Measurements from ENCODE around the gene PLXNA4. TPM values are rescaled to one million over a fixed set of nuclear protein-coding genes. Genes with fewer than 3 reads are reported as not detected.

PLXNA4 gene
- total and polyA plus RNA-seq, 8 donors, result 0.15 to 12.8 (median 1.6) TPM

DNA sequence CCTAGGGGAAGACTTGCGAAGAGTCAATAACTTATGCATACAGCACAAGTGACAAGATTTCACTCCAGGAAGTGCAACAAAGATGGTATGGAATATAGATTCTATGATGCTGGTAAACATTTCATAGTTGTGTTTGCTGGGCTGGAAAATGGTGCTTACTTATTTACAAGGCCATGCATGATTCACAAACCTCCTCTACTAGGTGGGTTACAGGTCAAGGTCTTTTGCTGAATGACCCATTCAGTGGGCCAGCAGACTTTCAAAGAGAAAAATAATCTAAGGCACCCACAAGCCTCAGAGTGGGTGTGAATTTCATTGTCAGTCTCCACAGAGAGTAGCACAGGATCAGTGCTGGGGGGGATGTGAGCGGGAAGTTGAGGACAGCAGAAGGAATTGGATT is 378.5 kb downstream of the PLXNA4 start:
- Histone ChIP-seq H3K9me3 (no peaks in the 10 kb centered on the region), H3K27me3 (no peaks in the 10 kb centered on the region), H3K27ac (no peak overlapping the region), H3K4me3 (no peak overlapping the region), H3K4me1 (no peaks in the 10 kb centered on the region), H3K36me3 (peaks cover 0 to 8% (median 0%) of the 10 kb centered on the region in 4 donors)
- DNase-seq, result no peak
- intact Hi-C loops (cut with DNase I; ENCODE audit: low total_unique reads), result no loop called here
- 94 to 100% (median 98%) methylated on average over 2 of the region's 2 CpGs for WGBS, 5 donors
- TF ChIP-seq POLR2A (IDR thresholded peaks at IDR 0.05) (no peak), POLR2AphosphoS5 (IDR thresholded peaks at IDR 0.05) (no peak), EP300 (IDR thresholded peaks at IDR 0.05) (no peak)
- TF ChIP-seq, protein P1, sequence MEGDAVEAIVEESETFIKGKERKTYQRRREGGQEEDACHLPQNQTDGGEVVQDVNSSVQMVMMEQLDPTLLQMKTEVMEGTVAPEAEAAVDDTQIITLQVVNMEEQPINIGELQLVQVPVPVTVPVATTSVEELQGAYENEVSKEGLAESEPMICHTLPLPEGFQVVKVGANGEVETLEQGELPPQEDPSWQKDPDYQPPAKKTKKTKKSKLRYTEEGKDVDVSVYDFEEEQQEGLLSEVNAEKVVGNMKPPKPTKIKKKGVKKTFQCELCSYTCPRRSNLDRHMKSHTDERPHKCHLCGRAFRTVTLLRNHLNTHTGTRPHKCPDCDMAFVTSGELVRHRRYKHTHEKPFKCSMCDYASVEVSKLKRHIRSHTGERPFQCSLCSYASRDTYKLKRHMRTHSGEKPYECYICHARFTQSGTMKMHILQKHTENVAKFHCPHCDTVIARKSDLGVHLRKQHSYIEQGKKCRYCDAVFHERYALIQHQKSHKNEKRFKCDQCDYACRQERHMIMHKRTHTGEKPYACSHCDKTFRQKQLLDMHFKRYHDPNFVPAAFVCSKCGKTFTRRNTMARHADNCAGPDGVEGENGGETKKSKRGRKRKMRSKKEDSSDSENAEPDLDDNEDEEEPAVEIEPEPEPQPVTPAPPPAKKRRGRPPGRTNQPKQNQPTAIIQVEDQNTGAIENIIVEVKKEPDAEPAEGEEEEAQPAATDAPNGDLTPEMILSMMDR (IDR thresholded peaks at IDR 0.05), result no peak

DNA sequence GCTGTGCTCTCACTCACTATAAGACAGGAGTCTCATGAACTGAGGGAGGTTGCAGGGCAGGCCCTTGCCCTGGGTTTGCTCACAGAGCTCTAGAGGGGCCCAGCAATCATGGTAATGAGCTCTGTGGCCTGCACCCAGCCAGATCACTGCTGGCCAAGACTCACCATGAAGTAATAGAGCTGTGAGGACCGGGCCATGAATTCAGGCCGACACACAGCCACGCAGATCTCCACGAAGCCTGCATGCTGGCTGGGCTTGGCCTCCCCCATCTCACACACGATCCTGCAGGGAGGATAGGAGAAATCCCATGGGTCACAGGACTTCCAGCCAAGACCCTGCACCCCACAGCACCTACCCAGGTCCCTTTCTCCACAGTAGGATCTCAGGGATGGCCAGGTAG is 382.4 kb downstream of the PLXNA4 start:
- 84 to 100% (median 89%) methylated on average over 1 to 5 of the region's 5 CpGs for WGBS, 5 donors
- DNase-seq, result no peak
- Histone ChIP-seq H3K27me3 (no peaks in the 10 kb centered on the region), H3K27ac (no peak overlapping the region), H3K9me3 (no peaks in the 10 kb centered on the region), H3K36me3 (peaks cover 0 to 4% (median 0%) of the 10 kb centered on the region in 4 donors), H3K4me1 (no peaks in the 10 kb centered on the region), H3K4me3 (no peak overlapping the region)
- intact Hi-C loops (cut with DNase I; ENCODE audit: low total_unique reads), result no loop called here
- TF ChIP-seq EP300 (IDR thresholded peaks at IDR 0.05), result no peak
- TF ChIP-seq POLR2A (IDR thresholded peaks at IDR 0.05), result no peak
- TF ChIP-seq POLR2AphosphoS5 (IDR thresholded peaks at IDR 0.05), result no peak
- TF ChIP-seq, protein P1 (IDR thresholded peaks at IDR 0.05), result no peak

DNA sequence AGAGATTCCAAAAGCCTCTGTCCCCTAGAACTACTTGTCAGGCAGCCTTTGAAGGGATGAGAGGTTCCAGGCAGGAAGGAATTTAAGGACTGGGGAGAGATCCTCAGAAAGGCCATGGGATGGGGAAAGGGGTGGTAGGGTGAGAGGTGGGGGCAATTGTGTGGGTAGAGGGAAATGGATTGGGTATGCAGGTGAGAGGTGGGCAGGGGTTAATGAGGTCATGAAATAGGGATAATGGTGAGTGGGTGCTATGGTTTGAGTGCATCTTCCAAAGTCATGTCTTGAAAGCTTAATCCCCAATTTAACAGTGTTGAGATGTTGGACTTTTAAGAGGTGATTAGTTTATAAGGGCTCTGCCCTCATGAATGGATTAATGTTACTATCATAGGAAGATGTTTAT is 383.5 kb downstream of the PLXNA4 start:
- H3K9me3 ChIP-seq, result peaks cover 3 to 8% (median 6%) of the 10 kb centered on the region in 4 donors
- intact Hi-C loops (cut with DNase I; ENCODE audit: low total_unique reads), result no loop called here
- H3K4me3 ChIP-seq, result no peak overlapping the region
- peaks cover 0 to 4% (median 0%) of the 10 kb centered on the region in 4 donors for H3K36me3 ChIP-seq
- TF ChIP-seq POLR2A (IDR thresholded peaks at IDR 0.05), result no peak
- no peak for TF ChIP-seq POLR2AphosphoS5 (IDR thresholded peaks at IDR 0.05)
- TF ChIP-seq, protein P1 (IDR thresholded peaks at IDR 0.05), result no peak
- TF ChIP-seq EP300 (IDR thresholded peaks at IDR 0.05), result no peak
- no peaks in the 10 kb centered on the region for H3K27me3 ChIP-seq
- no peak overlapping the region for H3K27ac ChIP-seq
- no peak for DNase-seq
- H3K4me1 ChIP-seq, result no peaks in the 10 kb centered on the region

DNA sequence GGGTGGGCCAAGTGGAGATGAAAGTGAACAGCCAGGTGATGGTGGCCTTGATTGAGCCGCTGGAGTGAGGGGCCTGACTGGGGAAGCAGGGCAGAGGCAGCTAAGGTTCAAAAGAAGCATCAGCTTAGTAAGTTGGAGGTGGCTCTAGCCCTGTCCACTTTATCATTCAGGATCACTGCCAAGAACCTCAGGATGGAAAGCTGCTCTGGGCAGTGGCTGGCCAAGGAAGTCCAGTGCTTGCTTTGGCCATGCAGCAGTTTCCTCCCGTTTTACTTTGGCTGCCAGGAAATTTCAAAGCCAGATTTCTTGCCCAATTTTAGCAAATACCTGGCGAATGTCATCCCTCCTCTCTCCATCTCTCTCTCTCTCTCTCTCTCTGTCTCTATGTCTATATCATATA is 384.9 kb downstream of the PLXNA4 start:
- H3K4me1 ChIP-seq, result no peaks in the 10 kb centered on the region
- peaks cover 0 to 12% (median 4%) of the 10 kb centered on the region in 4 donors for H3K36me3 ChIP-seq
- intact Hi-C loops (cut with DNase I; ENCODE audit: low total_unique reads), result no loop called here
- TF ChIP-seq EP300 (IDR thresholded peaks at IDR 0.05), result no peak
- TF ChIP-seq, protein P1 (IDR thresholded peaks at IDR 0.05), result no peak
- H3K27ac ChIP-seq, result no peak overlapping the region
- no peak overlapping the region for H3K4me3 ChIP-seq
- 30 to 65% (median 50%) methylated on average over 3 of the region's 3 CpGs for WGBS, 5 donors
- no peaks in the 10 kb centered on the region for H3K27me3 ChIP-seq
- DNase-seq, result no peak
- H3K9me3 ChIP-seq, result peaks cover 8 to 22% (median 16%) of the 10 kb centered on the region in 4 donors

Measured in stomach (tissue), 9 donors.